NCI-H82 (cell line): ENCODE data around the gene ASCL2.

Source experiments
- DNase-seq: peaks from one replicate; lab custom pipeline; 2025; lab: John Stamatoyannopoulos, UW

ASCL2 gene

GRCh38 chr11:2308713-2309112, 38.3 kb upstream of the ASCL2 start:
- DNase-seq, result no peak

- no peak for DNase-seq
Measured at GRCh38 chr11:2307501-2308331, 37.3 kb upstream of the ASCL2 start.

- no peak for DNase-seq
Measured at GRCh38 chr11:2306877-2307500, 36.6 kb upstream of the ASCL2 start.

GRCh38 chr11:2306452-2306823, 36.0 kb upstream of the ASCL2 start:
- DNase-seq, result no peak

GRCh38 chr11:2305788-2306451, 35.5 kb upstream of the ASCL2 start:
- DNase-seq, result no peak

- peak; percentile 77 for DNase-seq
Measured at GRCh38 chr11:2305140-2305778, 34.9 kb upstream of the ASCL2 start.

GRCh38 chr11:2304506-2305139, 34.2 kb upstream of the ASCL2 start:
- no peak for DNase-seq

GRCh38 chr11:2303627-2304505, 33.5 kb upstream of the ASCL2 start:
- DNase-seq, result no peak

- no peak for DNase-seq
Measured at GRCh38 chr11:2302896-2303626, 32.7 kb upstream of the ASCL2 start.

GRCh38 chr11:2302306-2302895, 32.0 kb upstream of the ASCL2 start:
- no peak for DNase-seq

GRCh38 chr11:2301631-2302305, 31.4 kb upstream of the ASCL2 start, which contains the start of the genes C11orf21 and TSPAN32:
Gene C11orf21 (minus strand): TSS chr11:2301918. CDS start chr11:2301808, 110 bp downstream.
Gene TSPAN32 (plus strand): TSS chr11:2302013. CDS start chr11:2302150, 137 bp downstream.
- DNase-seq, result no peak

- DNase-seq, result no peak
Measured at GRCh38 chr11:2300936-2301630, 30.7 kb upstream of the ASCL2 start.

GRCh38 chr11:2300290-2300935, 30.0 kb upstream of the ASCL2 start:
- DNase-seq, result no peak

- no peak for DNase-seq
Measured at GRCh38 chr11:2299773-2300172, 29.4 kb upstream of the ASCL2 start.

- DNase-seq, result peak; percentile 26
Measured at GRCh38 chr11:2298795-2299761, 28.7 kb upstream of the ASCL2 start.

- DNase-seq, result no peak
Measured at GRCh38 chr11:2298131-2298794, 27.9 kb upstream of the ASCL2 start.
